ENCODE results near the gene NIP7.
"Not testable (repeated sequence)": the region's sequence is repeated elsewhere in the genome, so short reads cannot be mapped to it uniquely, and the experiment has no call there.

NIP7 gene

DNA sequence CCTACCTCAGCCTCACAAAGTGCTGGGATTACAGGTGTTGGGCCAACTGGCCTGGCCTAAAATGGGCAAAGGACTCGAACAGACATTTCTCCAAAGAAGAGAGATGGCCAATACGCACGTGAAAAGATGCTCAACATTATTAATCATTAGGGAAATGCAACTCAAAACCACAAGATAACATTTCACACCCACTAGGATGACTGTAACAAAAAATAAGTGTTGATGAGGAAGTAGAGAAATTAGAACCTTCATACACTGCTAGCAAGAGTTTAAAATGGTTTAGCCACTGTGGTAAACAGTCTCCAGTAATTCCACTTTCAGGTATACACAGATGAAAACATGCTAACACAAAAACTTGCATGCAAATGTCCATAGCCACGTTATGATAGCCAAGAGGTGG, 6.4 kb downstream of the NIP7 start:
- no peak for DNase-seq (ENCODE audit: low read depth)
- TF ChIP-seq, protein P1, sequence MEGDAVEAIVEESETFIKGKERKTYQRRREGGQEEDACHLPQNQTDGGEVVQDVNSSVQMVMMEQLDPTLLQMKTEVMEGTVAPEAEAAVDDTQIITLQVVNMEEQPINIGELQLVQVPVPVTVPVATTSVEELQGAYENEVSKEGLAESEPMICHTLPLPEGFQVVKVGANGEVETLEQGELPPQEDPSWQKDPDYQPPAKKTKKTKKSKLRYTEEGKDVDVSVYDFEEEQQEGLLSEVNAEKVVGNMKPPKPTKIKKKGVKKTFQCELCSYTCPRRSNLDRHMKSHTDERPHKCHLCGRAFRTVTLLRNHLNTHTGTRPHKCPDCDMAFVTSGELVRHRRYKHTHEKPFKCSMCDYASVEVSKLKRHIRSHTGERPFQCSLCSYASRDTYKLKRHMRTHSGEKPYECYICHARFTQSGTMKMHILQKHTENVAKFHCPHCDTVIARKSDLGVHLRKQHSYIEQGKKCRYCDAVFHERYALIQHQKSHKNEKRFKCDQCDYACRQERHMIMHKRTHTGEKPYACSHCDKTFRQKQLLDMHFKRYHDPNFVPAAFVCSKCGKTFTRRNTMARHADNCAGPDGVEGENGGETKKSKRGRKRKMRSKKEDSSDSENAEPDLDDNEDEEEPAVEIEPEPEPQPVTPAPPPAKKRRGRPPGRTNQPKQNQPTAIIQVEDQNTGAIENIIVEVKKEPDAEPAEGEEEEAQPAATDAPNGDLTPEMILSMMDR (IDR thresholded peaks at IDR 0.05; ENCODE audit: control insufficient read depth, extremely low read depth, insufficient read depth): no peak
- H3K4me3 ChIP-seq (ENCODE audit: low read depth, low read length): no peak overlapping the region

DNA sequence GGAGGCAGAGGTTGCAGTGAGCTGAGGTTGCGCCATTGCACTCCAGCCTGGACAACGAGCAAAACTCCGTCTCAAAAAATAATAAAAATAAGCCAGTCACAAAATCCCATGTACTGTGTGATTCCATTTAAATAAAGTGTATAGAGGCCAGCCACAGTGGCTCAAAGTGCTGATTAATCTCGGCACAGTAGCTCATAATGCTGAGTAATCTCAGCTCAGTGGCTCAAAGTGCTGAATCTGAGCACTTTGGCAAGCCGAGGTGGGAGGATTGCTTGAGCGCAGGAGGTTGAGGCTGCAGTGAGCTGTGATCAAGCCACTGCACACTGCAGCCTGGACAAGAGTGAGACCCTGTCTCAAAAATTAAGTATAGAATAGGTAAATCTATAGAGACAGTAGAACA, 7.1 kb downstream of the NIP7 start:
- DNase-seq (ENCODE audit: low read depth): no peak
- no peak overlapping the region for H3K4me3 ChIP-seq (ENCODE audit: low read depth, low read length)
- TF ChIP-seq, protein P1 (IDR thresholded peaks at IDR 0.05; ENCODE audit: control insufficient read depth, extremely low read depth, insufficient read depth): no peak

DNA sequence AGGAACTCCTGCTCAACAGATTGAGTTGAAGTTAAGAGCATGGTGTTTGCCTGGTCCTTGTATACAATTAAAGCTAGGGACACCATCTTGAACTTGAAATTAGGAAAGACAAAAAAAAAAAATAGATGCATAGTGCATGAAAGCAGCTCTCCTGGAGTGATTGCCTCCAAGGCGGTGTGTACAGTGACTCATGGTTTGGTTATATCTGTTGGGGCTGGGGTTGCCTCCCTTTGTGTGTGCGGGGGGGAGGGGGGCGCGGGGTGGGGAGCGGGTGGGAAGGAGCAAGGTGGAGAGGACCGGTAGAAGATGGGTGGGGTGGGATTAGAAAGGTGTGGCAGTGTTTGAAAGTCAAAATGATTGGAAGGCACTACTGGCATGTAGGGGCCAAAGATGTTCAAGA, 8.7 kb downstream of the NIP7 start:
- H3K4me3 ChIP-seq (ENCODE audit: low read depth, low read length): no peak overlapping the region
- DNase-seq (ENCODE audit: low read depth): no peak
- TF ChIP-seq, protein P1 (IDR thresholded peaks at IDR 0.05; ENCODE audit: control insufficient read depth, extremely low read depth, insufficient read depth): no peak

DNA sequence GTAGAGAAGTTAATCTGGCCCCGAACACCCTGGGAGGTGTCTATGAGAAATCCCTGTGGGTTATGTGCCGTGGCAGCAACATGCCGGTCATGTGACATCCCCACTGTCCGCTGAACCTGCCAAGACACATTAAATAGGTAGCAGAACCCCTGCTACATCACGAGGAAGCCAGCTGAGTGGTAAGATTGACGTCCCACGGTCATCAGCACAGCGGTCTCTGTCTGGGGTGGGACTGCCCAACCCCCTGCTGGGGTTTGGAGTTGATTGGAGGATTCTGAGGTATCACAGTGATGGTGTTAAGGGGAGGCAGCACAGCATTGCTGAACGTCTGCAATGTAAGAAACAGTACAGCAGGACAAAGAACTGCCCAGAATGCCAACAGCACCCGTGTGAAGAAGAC, 10.0 kb downstream of the NIP7 start:
- TF ChIP-seq, protein P1 (IDR thresholded peaks at IDR 0.05; ENCODE audit: control insufficient read depth, extremely low read depth, insufficient read depth): no peak
- no peak for DNase-seq (ENCODE audit: low read depth)
- H3K4me3 ChIP-seq (ENCODE audit: low read depth, low read length): no peak overlapping the region

DNA sequence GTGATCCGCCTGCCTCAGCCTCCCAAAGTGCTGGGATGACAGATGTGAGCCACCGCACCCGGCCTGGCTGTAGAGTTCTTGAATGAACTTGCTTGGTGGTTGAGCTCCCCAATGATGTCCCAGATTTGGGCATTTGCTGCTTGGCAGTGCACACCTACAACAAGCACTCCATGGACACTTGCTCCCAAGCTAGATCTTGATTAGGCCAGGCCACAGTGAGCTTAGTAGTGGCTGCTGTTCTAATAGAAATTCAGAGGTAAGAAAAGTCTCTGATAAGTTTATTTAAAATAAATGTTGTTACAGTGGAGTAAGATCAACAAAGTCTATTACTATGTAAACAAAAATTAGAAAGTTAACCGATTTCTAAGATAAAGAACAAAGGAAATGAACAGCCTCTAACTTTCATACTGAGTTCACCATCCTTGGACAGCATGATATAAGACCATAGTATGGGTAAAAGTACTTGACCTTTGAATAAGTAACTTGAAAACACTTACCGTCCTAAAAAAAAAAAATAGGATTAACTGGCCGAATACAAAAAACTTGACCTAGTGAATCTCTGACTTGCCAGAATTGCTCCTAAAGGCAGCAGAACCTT, 11.1 kb downstream of the NIP7 start:
- DNase-seq (ENCODE audit: low read depth): no peak
- TF ChIP-seq, protein P1 (IDR thresholded peaks at IDR 0.05; ENCODE audit: control insufficient read depth, extremely low read depth, insufficient read depth): no peak
- H3K4me3 ChIP-seq (ENCODE audit: low read depth, low read length): no peak overlapping the region

DNA sequence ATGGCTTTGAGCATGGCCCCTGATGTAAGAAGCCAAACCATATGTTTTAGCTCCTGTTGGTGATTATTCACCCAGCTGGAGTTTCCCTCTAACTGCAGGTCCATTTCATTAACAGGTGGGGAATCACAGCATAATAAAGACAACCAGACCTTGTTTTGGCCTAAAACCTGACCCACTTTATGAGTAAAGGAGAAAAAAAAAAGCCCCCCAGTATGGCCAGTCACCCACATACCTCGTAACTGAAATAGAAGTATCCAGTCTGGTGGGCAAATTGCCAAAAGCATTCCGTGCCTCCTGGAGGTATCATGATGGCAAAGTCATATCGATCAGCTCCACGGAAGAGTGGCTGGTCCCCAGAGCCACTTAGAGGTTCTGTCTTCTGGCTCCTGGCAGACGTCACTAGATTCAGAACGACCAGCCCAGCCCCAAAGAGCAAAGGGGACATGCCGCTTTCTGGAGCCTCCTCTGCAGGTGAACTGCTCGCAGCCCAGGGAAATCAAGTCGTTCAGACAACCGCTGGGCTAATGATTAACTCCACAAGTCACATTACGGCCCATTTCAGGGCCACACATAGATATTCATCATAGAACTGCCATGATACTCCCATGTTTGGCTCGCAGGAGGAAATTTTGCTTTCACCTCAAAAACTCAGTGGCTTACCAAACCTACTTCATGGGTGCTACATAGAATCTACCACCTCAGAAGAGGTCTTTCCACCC, 11.9 kb downstream of the NIP7 start, which contains the start of gene TMED6:
TMED6 (minus strand) TSS at position 478 of the 719 bp plus-strand sequence; CDS start at position 445, 33 bp downstream.
- H3K4me3 ChIP-seq (ENCODE audit: low read depth, low read length): no peak within 1 kb of the TSS
- DNase-seq (ENCODE audit: low read depth): no peak
- TF ChIP-seq, protein P1 (IDR thresholded peaks at IDR 0.05; ENCODE audit: control insufficient read depth, extremely low read depth, insufficient read depth): no peak

DNA sequence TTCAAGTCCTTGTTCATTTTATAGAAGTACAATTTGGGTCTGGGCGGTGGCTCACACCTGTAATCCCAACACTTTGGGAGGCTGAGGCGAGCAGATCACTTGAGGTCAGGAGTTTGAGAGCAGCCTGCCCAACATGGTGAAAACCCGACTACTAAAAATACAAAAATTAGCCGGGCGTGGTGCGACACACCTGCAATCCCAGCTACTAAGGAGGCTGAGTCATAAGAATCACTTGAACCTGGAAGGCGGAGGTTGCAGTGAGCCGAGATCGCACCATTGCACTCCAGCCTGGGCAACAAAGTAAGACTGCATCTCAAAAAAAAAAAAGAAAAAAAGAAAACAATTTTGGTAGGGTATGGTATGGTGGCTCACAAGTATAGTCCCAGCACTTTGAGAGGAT, 20.5 kb downstream of the NIP7 start:
- DNase-seq (ENCODE audit: low read depth); H3K4me3 ChIP-seq (ENCODE audit: low read depth, low read length): not testable (repeated sequence)
